ENCODE results near the gene CPLANE1.
"Not testable (repeated sequence)": the region's sequence is repeated elsewhere in the genome, so short reads cannot be mapped to it uniquely, and the experiment has no call there.

The CPLANE1 gene

GRCh38 chr5:37112383-37112991, 136.7 kb downstream of the CPLANE1 start:
- DNase-seq = no peak

- no peak for DNase-seq
Measured at GRCh38 chr5:37111426-37112382, 137.5 kb downstream of the CPLANE1 start.

- no peak for DNase-seq
Measured at GRCh38 chr5:37110135-37110534, 139.0 kb downstream of the CPLANE1 start.

- DNase-seq = no peak
Measured at GRCh38 chr5:37109338-37109737, 139.8 kb downstream of the CPLANE1 start.

- DNase-seq = no peak
Measured at GRCh38 chr5:37103302-37103701, 145.9 kb downstream of the CPLANE1 start.

GRCh38 chr5:37099267-37099666, 149.9 kb downstream of the CPLANE1 start:
- not testable (repeated sequence) for DNase-seq

GRCh38 chr5:37093795-37094194, 155.4 kb downstream of the CPLANE1 start:
- DNase-seq = not testable (repeated sequence)

- DNase-seq = no peak
Measured at GRCh38 chr5:37090781-37091180, 158.4 kb downstream of the CPLANE1 start.

GRCh38 chr5:37090123-37090726, 159.0 kb downstream of the CPLANE1 start:
- no peak for DNase-seq

- DNase-seq = no peak
Measured at GRCh38 chr5:37088009-37088408, 161.2 kb downstream of the CPLANE1 start.

GRCh38 chr5:37086466-37087173, 162.6 kb downstream of the CPLANE1 start:
- no peak for DNase-seq

- DNase-seq = not testable (repeated sequence)
Measured at GRCh38 chr5:37086026-37086425, 163.2 kb downstream of the CPLANE1 start.

- DNase-seq = not testable (repeated sequence)
Measured at GRCh38 chr5:37082977-37083376, 166.2 kb downstream of the CPLANE1 start.

- DNase-seq = no peak
Measured at GRCh38 chr5:37080697-37081096, 168.5 kb downstream of the CPLANE1 start.

- DNase-seq = no peak
Measured at GRCh38 chr5:37077146-37077545, 172.0 kb downstream of the CPLANE1 start.

- no peak for DNase-seq
Measured at GRCh38 chr5:37075399-37075950, 173.7 kb downstream of the CPLANE1 start.

GRCh38 chr5:37071901-37072581, 177.1 kb downstream of the CPLANE1 start:
- DNase-seq = no peak

GRCh38 chr5:37071487-37071886, 177.7 kb downstream of the CPLANE1 start:
- DNase-seq = no peak

GRCh38 chr5:37064442-37064841, 184.7 kb downstream of the CPLANE1 start:
- no peak for DNase-seq

GRCh38 chr5:37063739-37064138, 185.4 kb downstream of the CPLANE1 start:
- DNase-seq = no peak

- DNase-seq = no peak
Measured at GRCh38 chr5:37060030-37060429, 189.1 kb downstream of the CPLANE1 start.

- DNase-seq = no peak
Measured at GRCh38 chr5:37056762-37057161, 192.4 kb downstream of the CPLANE1 start.
